ENCODE data around the gene RNF115. TPM values are rescaled to one million over a fixed set of nuclear protein-coding genes. Genes with fewer than 3 reads are reported as not detected.

The RNF115 gene
- total RNA-seq: 5.6 and 6.9 TPM in 2 replicates

DNA sequence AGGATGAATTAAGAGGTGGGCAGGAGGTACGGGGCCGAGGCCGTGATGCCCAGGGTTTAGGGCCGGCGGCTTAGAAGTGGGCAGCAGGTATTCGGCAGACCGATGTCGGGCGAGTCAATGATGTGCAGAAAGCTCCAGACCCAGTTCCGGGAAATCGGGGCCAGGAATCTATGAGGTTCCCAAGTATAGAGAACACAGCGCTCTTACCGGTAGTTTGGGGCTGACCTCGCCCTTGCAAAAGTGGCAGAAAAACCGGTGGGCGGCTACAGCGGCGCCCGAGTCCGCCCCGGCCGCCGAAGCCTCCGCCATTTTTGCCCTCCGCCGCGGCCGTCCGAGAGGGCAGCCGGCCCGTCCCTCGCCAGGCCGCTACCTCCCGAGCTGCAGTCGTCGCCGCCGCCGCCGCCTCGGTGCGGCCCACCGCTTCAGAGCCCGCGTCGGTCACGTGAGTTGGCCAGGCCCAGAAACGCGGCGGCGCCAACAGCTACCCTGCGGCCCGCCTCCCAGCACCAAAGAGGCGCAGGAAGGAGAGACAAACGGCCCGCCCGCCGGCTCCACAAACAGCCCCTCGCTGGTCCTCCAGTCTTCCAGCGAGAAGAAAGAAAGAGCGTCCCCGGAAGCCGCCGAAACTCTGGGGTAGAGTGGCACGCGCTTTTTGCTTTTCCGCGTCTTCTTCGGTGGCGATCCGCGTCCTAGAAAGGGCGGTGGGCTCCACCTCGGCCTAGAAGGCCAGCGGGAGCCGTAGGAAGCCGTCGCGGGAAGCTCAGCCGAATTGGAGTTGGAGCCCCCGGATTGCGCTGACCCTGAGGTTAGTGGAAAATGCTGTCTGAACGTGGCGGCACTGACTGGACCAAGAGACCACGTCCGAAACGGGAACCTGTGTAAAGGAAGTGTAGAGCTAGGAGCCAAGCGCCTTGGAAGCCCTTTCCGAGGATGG, at the start of gene RNF115, which contains the start of gene POLR3C:
RNF115 (minus strand) TSS at position 531 of the 934 bp plus-strand sequence; CDS start at position 309, 222 bp downstream.
POLR3C (plus strand) TSS at position 636 of the 934 bp plus-strand sequence. CDS start 1,577 bp downstream, outside the sequence.

GRCh38 chr1:145858901-145859490, 35.1 kb upstream of the RNF115 start, which contains the start of gene PIAS3:
Gene PIAS3 (minus strand): TSS chr1:145859081. CDS start chr1:145858990, 91 bp downstream.

DNA sequence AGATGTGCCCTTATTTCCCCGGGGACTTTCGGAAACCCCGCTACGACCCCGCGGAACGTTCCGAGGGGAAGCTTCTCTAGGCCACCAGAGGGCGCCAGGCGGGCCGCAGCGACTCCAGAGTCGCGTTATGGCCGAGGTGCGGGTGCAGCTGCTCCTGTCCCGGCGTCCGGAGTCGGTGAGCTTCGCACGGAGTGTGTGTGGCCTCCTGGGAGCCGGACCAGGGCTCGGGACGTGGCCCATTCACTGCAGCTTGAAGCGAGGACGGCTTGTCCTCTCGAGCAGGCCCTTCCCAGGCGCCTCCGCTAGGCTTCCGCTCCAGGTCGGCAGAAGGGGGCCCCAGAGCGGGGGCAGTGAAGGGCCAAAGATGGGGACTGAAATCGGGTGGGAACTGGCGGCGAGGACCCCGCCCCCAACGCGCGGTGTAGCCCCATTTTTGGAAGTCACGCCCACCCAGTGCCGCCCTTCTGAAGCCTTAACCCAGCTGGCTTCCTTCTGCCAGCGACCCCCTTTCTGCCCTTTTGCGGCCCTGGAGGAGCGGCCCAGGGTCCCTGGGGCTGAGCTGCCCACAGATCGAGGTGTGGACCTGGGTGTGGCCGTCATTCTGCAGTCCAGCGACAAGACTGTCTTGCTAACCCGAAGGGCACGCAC, 21.7 kb upstream of the RNF115 start, which contains the start of gene NUDT17:
NUDT17 (plus strand) TSS at position 117 of the 648 bp plus-strand sequence; CDS start at position 128, 11 bp downstream.

GRCh38 chr1:145719230-145720079, 104.4 kb downstream of the RNF115 start, which contains the start of gene CD160:
Gene CD160 (plus strand): TSS chr1:145719499. CDS start chr1:145728328, 8,829 bp downstream.

DNA sequence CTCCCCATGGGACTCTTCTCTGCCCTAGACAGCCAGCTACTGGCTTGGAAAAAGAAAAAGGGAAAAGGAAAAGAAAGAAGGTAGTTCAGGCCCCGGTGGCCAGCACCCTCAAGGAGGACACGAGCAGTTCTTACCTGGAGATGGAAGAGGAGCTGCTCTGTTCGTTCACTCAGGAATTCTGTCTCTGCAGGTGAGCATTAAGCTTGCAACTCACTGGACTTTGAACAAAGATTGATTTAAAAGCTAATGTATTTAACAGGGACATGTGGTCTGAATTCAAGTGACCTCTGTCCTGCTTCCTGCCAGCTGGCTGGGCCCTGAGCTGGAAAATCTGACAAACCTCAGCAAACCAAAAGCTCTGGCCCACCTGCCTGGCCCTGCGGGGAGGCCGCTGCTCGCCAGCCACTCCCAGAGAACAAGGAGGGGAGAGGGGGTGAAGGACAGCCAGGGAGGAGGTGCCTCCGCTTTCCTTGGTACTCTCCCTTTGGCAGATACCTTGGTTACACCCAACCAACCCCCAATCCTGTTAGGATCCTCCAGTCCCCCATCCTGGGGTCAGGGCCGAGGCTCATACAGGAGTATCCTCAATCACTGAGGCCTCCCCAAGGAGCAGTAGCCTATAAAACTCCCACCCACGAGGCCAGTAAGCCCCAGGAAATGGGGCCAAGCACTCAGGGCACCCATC, 116.6 kb downstream of the RNF115 start, which contains the start of gene PDZK1:
PDZK1 (minus strand) TSS at position 186 of the 685 bp plus-strand sequence. CDS start 19,347 bp downstream, outside the sequence.

Other genes starting within 250 kb of the RNF115 start
- gene GPR89A, start 216.1 kb downstream of the RNF115 start, total RNA-seq: 13.4 and 14.4 TPM in 2 replicates
- 0.39 and 0.72 TPM in 2 replicates for gene PDZK1, start 116.7 kb downstream of the RNF115 start, total RNA-seq
- gene CD160, start 104.6 kb downstream of the RNF115 start, total RNA-seq: not detected in 2 replicates
- 25.6 and 30.5 TPM in 2 replicates for gene POLR3C, start 105 bp upstream of the RNF115 start, total RNA-seq
- 0.32 and 5.2 TPM in 2 replicates for gene NUDT17, start 21.5 kb upstream of the RNF115 start, total RNA-seq
- 22.4 and 23.1 TPM in 2 replicates for gene PIAS3, start 35.0 kb upstream of the RNF115 start, total RNA-seq
- 1.8 and 8.8 TPM in 2 replicates for gene ANKRD35, start 61.8 kb upstream of the RNF115 start, total RNA-seq
- gene ITGA10, start 86.0 kb upstream of the RNF115 start, total RNA-seq: 7.1 and 10.0 TPM in 2 replicates
- gene PEX11B, start 94.6 kb upstream of the RNF115 start, total RNA-seq: 24.7 and 31.3 TPM in 2 replicates
- 116 and 131 TPM in 2 replicates for gene RBM8A, start 103.4 kb upstream of the RNF115 start, total RNA-seq
- 26.5 and 27.9 TPM in 2 replicates for gene LIX1L, start 133.9 kb upstream of the RNF115 start, total RNA-seq
- 0.24 and 1.0 TPM in 2 replicates for gene ANKRD34A, start 140.5 kb upstream of the RNF115 start, total RNA-seq
- 15.3 and 15.8 TPM in 2 replicates for gene POLR3GL, start 140.6 kb upstream of the RNF115 start, total RNA-seq
- gene TXNIP, start 172.5 kb upstream of the RNF115 start, total RNA-seq: 61.0 and 776 TPM in 2 replicates
- not detected in 2 replicates for gene HJV, start 197.6 kb upstream of the RNF115 start, total RNA-seq